8988T (cell line): ENCODE data around the gene ABCG1.

ENCODE experiments used
- DNase-seq: peaks from one replicate; pipeline ENCODE4 v3.0.0; 2011

ABCG1 gene

DNA sequence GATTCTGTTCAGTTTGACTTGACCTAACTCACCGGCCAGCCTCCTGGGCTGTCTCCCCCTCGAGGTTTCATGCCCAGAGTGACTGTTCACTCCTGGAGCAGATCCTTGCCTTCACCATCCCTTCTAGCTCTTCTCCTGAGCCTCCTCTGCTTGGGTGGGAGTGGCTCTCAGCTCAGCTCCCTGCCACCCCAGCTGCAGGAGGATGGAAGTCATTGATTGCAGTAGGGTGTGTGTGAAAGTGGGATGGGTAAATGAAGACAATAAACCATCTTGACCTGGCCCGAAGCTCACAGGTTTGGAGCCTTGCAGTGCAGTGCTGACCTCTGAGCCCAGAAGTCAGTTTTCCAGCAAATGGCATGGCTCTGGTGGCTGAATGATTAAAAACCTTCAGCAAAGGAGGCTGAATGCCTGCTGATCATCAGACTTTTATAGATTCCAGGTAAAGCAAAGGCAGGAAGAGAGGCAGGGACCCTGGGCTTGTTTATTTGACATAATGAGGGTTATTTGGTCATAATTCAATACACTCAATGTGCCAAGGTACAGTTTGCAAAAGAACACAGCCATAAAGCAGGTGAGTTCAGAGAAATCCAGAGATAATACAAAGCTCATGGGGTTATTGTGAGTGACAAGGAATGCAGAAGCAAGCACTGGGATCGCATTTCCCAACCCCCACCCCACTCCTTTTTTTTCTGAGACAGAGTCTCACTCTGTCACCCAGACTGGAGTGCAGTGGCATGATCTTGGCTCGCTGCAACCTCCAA lies 113.8 kb downstream of the ABCG1 start:
- no peak for DNase-seq

DNA sequence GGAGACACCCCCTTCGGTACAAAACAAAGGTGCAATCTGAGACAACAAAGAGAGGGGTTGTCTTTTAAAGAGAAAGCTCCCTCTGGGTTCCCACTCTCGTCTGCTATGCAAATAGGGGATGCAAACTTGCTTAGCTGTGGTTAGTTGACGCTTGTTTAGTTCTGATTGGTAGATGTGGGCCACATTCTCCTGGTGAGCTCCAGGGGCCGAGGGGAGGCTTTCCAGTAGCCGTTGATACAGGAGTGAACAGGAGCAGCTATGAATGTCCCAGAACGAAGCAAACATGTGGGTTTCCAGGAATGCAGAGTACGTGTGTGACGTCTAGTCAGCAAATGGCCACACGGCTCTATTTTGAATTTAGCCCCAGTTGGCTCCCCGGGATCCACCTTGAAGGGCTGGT lies 117.1 kb downstream of the ABCG1 start:
- no peak for DNase-seq

DNA sequence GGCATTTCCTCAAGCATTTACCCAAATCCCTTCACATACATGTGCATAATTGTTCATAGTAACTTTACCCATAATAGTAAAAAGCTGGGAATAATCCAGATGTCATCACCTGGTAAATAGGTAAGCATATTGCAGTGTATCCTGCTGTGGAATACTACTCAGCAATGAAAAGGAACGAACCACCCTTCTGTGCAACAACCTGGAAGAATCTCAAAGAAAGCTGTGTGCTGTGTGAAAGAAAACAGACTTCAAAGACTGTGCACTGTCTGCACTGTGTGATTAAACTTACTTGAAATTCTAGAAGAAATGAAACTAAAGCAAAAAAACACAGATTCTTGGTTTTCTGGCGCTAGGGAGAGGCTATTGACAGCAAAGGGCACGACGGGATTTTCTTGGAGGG lies 118.3 kb downstream of the ABCG1 start:
- no peak for DNase-seq

DNA sequence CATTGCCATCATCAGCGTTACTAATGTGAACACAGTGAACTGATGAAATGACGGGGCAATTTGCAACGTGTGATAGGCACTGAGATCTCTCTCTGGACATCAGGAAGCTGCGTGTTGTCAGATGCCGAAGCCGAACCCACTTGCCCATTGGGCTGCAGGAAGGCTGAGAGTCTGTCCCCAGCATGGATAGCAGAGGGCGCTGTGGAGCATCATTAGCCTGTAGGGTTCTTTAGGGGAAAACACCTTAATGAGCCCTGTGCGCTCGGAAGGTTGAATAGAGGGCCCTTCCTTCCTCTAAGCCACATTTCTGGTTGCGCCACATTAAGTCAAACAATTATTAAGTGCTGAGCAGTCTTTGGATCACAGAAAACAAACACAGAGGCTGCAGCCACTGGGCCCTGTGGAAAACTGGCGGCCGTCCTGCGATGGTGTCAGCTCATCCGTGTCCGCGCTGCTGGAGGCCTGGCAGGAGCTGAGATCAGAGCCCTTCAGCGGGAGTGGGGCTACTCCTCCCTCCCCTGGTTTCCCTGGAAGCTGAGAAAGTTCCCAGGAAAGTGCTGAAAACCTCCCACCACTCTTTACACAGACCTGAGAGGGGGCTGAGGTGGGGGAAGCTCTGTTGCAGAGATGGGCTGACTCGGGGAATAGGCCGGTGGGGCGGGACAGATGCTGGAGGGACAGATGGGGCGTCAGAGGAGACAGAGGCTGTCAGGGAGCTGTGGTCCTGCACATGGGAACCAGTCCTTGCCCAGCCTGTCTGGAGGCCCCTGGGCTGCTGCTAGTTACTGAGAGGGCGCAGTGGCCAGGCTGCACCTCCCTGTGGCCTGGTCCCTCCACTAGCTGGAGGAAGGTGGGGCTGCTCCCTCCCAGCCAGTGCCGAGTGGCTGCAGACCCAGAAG lies 119.1 kb downstream of the ABCG1 start:
- no peak for DNase-seq

DNA sequence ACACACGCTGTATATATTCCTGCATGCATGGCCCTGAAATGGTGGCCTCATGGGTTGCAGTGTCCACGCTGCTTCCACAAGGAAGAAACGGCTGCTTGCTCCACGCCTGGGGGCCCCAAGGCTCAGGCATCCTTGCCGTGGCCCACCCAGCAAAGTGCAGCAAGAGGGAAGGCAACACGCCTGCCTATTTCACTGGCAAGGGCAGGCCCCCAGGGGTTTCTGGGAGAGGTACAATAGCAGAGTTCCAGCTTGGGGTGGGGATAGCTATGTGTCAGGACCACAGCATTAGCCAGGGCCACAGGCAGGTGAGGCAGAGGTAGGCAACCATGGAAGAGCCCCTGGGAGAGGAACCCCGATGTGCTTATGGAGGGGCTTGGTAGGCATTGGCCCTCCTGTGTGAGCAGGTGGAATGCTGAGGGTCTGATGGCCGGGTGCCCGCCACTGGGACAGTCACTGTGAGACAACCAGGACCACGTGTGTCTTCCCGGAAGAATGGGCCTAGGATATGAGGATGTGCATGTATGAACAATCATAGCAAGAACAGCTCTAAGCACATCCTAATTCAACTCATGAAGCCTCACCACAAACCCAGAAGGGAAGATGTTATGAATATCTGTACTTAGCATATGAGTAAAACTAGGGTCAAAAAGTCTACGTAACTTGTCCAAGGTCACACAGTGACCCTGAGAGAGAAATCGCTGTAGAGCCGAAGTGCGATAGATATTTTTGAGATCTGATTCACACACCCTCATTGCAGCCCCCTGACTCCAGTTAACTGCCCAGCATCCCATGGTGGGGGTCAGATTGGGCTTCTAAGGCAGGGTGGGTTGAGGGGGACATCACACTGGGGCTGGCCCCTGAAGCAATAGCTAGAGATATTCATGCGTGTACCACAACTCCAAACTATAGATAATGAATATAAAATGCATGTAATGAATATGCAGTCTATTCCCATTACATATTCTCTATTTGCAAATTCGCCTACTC lies 120.1 kb downstream of the ABCG1 start:
- no peak for DNase-seq

DNA sequence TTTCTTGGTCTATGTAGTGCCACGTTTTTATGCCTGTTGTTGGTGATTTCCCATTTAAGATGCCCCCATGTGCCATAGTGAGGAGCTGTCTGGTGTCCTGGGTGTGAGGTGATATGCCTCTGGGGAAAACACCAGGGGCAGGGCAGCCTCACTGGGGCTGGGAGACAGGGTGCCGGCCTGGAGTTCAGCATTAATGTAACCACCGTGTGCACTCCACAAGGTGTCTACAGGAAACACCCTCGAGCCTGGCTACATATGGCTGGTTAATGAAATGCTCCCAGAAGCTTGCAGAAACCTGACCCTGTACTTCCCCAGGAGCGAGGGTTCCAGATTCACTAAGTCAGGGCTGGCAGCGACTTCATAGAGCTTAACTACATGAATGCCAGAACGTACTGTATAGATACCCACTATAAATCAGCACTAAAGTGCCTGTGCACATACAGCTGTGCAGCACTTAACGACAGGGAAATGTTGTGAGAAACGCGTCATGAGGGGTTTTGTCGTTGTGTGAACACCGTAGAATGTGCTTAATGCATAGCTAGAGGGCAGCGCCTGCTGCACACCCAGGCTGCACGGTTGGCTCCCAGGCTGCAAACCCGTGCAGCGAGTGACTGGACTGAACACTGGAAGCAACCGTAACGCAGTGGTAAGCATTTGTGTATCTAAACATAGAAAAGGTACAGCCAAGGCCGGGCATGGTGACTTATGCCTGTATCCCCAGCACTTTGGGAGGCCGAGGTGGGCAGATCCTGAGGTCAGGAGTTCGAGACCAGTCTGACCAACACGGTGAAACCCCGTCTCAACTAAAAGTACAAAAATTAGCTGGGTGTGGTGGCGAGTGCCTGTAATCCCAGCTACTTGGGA lies 121.5 kb downstream of the ABCG1 start:
- no peak for DNase-seq

DNA sequence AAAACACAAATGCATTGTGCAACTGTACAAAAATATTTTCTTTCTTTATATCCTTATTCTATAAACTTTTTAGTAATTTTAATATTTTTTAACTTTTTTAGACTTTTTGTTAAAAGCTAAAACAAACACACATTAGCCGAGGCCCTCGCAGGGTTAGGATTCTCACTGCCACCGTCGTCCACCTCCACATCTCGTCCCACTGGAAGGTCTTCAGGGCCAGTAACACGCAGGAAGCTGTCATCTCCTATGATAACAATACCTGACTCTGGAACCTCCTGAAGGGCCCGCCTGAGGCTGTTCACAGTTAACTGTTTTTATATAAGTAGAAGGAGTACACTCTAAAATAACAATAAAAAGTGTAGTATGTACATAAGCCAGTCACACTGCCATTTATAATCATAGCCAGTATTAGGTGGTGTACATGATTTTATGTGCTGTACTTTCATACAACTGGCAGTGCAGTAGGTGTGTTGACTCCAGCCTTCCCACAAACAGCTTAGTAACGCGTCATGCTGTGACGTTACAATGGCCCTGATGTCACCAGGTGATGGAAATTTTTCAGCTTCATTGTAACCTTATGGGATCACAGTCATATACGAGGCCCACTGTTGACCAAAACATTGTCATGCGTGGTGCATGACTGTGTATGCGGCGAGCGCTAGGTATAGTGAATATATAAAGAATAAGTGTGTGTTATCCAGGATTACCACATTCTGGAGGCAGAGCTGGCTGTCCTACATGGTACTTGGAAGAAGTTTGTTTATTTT lies 123.0 kb downstream of the ABCG1 start:
- DNase-seq: no peak

DNA sequence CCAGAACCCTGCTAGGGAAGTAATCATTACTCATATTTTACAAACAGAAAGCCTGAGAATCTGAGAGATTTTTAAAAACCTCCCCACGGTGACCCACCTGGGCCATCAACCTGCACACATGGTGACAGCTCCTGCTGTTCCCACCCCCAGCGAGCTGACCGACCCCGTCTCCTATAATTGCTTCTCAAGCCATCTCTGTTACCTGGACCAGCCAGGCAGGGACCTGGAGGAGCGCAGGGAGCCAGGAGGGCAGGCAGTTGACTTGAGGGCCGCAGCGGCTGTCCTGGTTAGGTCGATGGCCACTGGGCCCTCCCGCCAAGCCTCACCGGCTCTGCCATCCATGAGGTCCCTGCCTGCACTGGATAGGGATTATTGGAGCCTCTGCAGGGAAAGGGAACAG lies 124.2 kb downstream of the ABCG1 start:
- no peak for DNase-seq

DNA sequence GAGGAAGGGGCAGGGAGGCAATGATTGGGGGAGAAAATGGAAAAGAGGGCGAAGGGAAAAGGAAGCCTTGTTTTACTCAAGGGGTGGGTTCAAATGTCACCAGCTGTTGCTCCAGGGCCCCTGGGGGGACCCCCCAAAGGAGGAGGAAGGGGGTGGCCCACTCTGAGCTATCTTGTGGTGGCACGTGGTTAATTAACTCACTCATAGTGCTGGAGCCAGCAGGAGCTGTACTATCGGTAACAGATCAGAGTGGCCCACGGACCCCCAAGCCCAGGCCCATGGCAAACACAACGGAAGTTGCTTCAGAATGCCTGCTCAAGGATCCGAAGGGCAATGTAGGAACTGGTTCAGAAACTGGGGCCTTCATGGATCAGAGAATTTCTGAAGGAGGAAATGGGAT lies 124.6 kb downstream of the ABCG1 start:
- DNase-seq: no peak

DNA sequence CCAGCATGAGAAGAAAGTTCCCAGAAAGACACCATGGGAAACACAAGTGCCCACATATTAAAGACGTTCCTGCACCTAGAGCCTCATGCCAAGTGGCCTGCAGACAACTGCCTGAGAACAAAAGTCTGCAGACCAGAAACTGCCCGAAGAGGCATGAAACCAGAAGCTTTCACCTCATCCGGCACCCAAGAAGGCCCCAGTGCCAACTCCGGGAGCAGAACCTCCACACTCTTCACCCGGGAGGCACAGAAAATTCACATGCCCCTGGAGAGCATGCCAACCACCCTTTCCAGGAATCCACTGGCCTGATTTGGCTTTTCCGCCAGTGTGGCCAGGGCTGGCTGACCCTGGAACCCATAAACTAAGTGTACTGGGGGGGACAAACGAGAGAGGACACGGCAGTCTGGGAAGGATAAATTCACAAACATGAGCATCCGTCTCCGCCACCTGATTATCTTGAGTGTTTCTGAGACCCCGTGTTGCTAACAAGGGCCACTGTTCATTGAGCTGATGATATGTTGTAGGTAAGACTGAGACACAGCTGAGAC lies 125.1 kb downstream of the ABCG1 start:
- DNase-seq: no peak

DNA sequence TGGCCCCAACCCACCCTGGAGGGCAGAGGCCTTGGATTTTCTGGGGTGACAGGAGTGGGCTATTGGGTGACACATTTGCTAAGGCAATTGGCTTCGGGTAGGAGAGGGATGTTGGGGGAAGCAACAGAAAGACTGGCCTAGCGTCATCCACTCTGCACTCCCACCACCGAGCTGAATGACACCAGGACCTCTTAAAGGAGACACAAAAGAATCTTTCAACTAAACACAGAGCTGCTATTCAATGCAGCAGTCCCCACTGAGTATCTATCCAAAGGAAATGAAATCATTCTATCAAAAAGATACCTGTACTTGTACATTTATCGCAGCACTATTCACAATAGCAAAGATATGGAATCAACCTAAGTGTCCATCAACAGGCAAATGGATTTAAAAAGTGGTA lies 125.7 kb downstream of the ABCG1 start:
- no peak for DNase-seq

DNA sequence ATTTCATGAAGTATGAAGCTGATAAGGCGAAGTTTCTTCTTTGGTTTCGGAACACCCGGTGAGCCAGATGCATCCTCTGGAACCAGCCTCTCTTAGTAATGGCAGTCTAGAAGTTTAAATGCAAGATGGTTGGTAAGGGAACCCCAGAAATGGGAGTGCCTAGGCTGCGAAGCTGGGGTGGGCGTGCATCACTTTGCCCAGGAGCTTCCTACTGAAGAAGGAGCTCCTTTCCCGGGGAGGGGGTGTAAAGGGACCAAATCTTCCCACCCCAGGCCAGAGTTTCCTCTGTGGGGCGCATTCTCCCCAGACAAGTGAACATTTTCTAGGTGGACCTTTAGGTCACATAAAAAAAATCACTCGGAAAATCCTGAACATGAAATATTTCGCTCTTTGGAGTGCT lies 127.5 kb downstream of the ABCG1 start:
- no peak for DNase-seq
